PC-9 (cell line): ENCODE data around the gene RHOF.

Experiments used
- CTCF ChIP-seq: fragments of 200-600 bp; sonication (generic); conservative IDR thresholded peaks from 2 replicates; pipeline ENCODE4 v1.6.1; 2017; ENCODE audit warnings: mixed run types, antibody characterized with exemption, mild to moderate bottlenecking, moderate library complexity
- EZH2 ChIP-seq: fragments of 200-600 bp; sonication (generic); IDR thresholded peaks from 2 replicates; pipeline ENCODE4 v1.8.0; 2017; ENCODE audit warnings: antibody characterized with exemption, low read depth

- no peak for TF ChIP-seq CTCF
- TF ChIP-seq EZH2: no peak
Observed at GRCh38 chr12:121784460-121784859, 9.0 kb downstream of the RHOF start.
